Measurements from ENCODE around the gene ZDHHC9. TPM values are rescaled to one million over a fixed set of nuclear protein-coding genes. Genes with fewer than 3 reads are reported as not detected.

The ZDHHC9 gene
- total and polyA plus RNA-seq, 5 donors from 2014 or later, result 2.4 to 6.2 (median 4.1) TPM

DNA sequence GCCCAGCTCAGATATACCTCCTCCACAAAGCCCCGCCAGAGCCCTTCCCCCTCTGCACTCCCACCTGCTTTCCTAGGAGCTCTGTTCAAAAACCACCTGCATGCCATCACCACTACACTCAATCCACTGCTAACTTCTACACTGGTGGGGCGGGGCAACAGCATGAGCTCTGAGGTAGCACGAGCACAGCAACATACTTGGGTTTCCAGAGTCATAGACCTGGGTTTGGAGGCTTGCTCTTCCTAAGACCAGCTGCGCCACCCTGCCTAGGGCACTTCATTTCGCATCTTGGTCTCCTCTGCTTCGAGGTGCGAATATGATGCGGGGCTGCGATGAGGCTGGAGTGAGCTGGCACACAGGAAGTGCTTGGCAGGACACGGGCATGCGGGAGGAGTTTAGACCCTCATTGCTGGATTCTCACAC lies 60.4 kb downstream of the ZDHHC9 start:
- DNase-seq, result peak in 1 of 3 donors; percentile 32
- no peak for ATAC-seq (ENCODE audit: low read depth in 2 of 2)
- Histone ChIP-seq H3K27me3 (ENCODE audit: control insufficient read depth, insufficient read depth, low read length) (no peaks in the 10 kb centered on the region), H3K36me3 (ENCODE audit: control insufficient read depth, insufficient read depth, low read length) (peaks cover 29% of the 10 kb centered on the region), H3K4me3 (ENCODE audit: low read depth, low read length) (peak overlapping the region; percentile 69), H3K4me1 (ENCODE audit: control insufficient read depth, insufficient read depth, low read length, poor library complexity, severe bottlenecking) (peaks cover 75% of the 10 kb centered on the region), H3K9me3 (ENCODE audit: control insufficient read depth in 2 of 2, low read length in 2 of 2) (no peaks in the 10 kb centered on the region), H3K27ac (ENCODE audit: insufficient read depth, low read length, poor library complexity, severe bottlenecking) (peak overlapping the region; percentile 89)
- Mint-ChIP-seq H3K36me3 (peaks cover 46% of the 10 kb centered on the region), H3K4me3 (peak overlapping the region; percentile 89 to 96 (median 93)), H3K27me3 (no peaks in the 10 kb centered on the region), H3K4me1 (peaks cover 0 to 83% (median 38%) of the 10 kb centered on the region in 4 donors), H3K9me3 (peaks cover 0 to 2% (median 0%) of the 10 kb centered on the region in 7 donors), H3K27ac (peak overlapping the region; percentile 87 to 92 (median 89))

DNA sequence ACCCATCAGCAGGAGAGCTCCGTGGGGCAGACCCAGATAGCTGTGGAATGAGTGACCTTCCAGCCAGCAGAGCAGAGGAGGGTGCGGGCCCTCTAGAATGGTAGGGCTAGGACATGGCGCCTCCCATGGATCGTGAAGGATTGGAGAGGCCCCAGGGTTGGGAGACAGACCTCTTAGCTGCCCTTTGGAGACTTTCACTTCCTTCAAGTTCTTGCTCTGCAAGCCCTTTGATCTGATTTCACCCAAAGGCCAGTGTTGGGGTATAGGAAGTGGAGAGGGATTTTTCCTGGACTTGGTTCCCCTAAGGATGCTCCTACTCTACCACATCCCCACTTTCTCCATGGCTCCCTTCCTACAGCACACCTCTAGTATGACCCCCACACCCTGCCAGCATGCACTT lies 61.0 kb downstream of the ZDHHC9 start:
- Mint-ChIP-seq H3K9me3 (peaks cover 0 to 2% (median 0%) of the 10 kb centered on the region in 7 donors), H3K36me3 (peaks cover 45% of the 10 kb centered on the region), H3K27me3 (no peaks in the 10 kb centered on the region), H3K4me1 (peaks cover 0 to 88% (median 40%) of the 10 kb centered on the region in 4 donors), H3K4me3 (peak overlapping the region; percentile 89 to 96 (median 93)), H3K27ac (peak overlapping the region; percentile 87 to 92 (median 89))
- Histone ChIP-seq H3K4me3 (ENCODE audit: low read depth, low read length) (peak overlapping the region; percentile 69), H3K36me3 (ENCODE audit: control insufficient read depth, insufficient read depth, low read length) (peaks cover 26% of the 10 kb centered on the region), H3K4me1 (ENCODE audit: control insufficient read depth, insufficient read depth, low read length, poor library complexity, severe bottlenecking) (peaks cover 80% of the 10 kb centered on the region), H3K9me3 (ENCODE audit: control insufficient read depth in 2 of 2, low read length in 2 of 2) (no peaks in the 10 kb centered on the region), H3K27ac (ENCODE audit: insufficient read depth, low read length, poor library complexity, severe bottlenecking) (peak overlapping the region; percentile 89), H3K27me3 (ENCODE audit: control insufficient read depth, insufficient read depth, low read length) (no peaks in the 10 kb centered on the region)
- no peak for DNase-seq
- ATAC-seq (ENCODE audit: low read depth in 2 of 2), result no peak

GRCh38 chrX:129781680-129782495 lies 61.8 kb downstream of the ZDHHC9 start:
- Histone ChIP-seq H3K4me1 (ENCODE audit: control insufficient read depth, insufficient read depth, low read length, poor library complexity, severe bottlenecking) (peaks cover 83% of the 10 kb centered on the region), H3K9me3 (ENCODE audit: control insufficient read depth in 2 of 2, low read length in 2 of 2) (no peaks in the 10 kb centered on the region), H3K4me3 (ENCODE audit: low read depth, low read length) (peak overlapping the region; percentile 69), H3K27ac (ENCODE audit: insufficient read depth, low read length, poor library complexity, severe bottlenecking) (peak overlapping the region; percentile 89), H3K36me3 (ENCODE audit: control insufficient read depth, insufficient read depth, low read length) (peaks cover 26% of the 10 kb centered on the region), H3K27me3 (ENCODE audit: control insufficient read depth, insufficient read depth, low read length) (no peaks in the 10 kb centered on the region)
- ATAC-seq (ENCODE audit: low read depth in 2 of 2) (no peak), DNase-seq (no peak)
- no peaks in the 10 kb centered on the region for H3K27me3 Mint-ChIP-seq
- peaks cover 0 to 2% (median 0%) of the 10 kb centered on the region in 7 donors for H3K9me3 Mint-ChIP-seq
- peaks cover 41% of the 10 kb centered on the region for H3K36me3 Mint-ChIP-seq
- H3K4me1 Mint-ChIP-seq, result peaks cover 0 to 90% (median 44%) of the 10 kb centered on the region in 4 donors
- H3K4me3 Mint-ChIP-seq, result peak overlapping the region; percentile 89 to 96 (median 93)
- H3K27ac Mint-ChIP-seq, result peak overlapping the region; percentile 89 to 94 (median 92)

- H3K9me3 ChIP-seq (ENCODE audit: control insufficient read depth in 2 of 2, low read length in 2 of 2), result no peaks in the 10 kb centered on the region
- Mint-ChIP-seq H3K27me3 (no peaks in the 10 kb centered on the region), H3K4me3 (peak overlapping the region; percentile 89 to 96 (median 93)), H3K9me3 (peaks cover 0 to 2% (median 0%) of the 10 kb centered on the region in 7 donors), H3K36me3 (peaks cover 36% of the 10 kb centered on the region), H3K4me1 (peaks cover 0 to 90% (median 43%) of the 10 kb centered on the region in 4 donors), H3K27ac (peak overlapping the region; percentile 74 to 94 (median 92))
- peak overlapping the region; percentile 89 for H3K27ac ChIP-seq (ENCODE audit: insufficient read depth, low read length, poor library complexity, severe bottlenecking)
- peaks cover 89% of the 10 kb centered on the region for H3K4me1 ChIP-seq (ENCODE audit: control insufficient read depth, insufficient read depth, low read length, poor library complexity, severe bottlenecking)
- peak; percentile 77 to 81 for ATAC-seq (ENCODE audit: low read depth in 2 of 2)
- DNase-seq, result peak; percentile 66 to 92 (median 78)
- peak overlapping the region; percentile 95 for H3K4me3 ChIP-seq (ENCODE audit: low read depth, low read length)
- no peaks in the 10 kb centered on the region for H3K27me3 ChIP-seq (ENCODE audit: control insufficient read depth, insufficient read depth, low read length)
- peaks cover 22% of the 10 kb centered on the region for H3K36me3 ChIP-seq (ENCODE audit: control insufficient read depth, insufficient read depth, low read length)
Observed at GRCh38 chrX:129781134-129781672, 62.5 kb downstream of the ZDHHC9 start.

GRCh38 chrX:129780441-129781105 lies 63.1 kb downstream of the ZDHHC9 start:
- H3K27ac ChIP-seq (ENCODE audit: insufficient read depth, low read length, poor library complexity, severe bottlenecking), result peak overlapping the region; percentile 89
- H3K4me3 ChIP-seq (ENCODE audit: low read depth, low read length), result peak overlapping the region; percentile 95
- Mint-ChIP-seq H3K9me3 (peaks cover 0 to 2% (median 0%) of the 10 kb centered on the region in 7 donors), H3K4me3 (peak overlapping the region; percentile 89 to 96 (median 93)), H3K27me3 (no peaks in the 10 kb centered on the region), H3K4me1 (peaks cover 0 to 88% (median 39%) of the 10 kb centered on the region in 4 donors), H3K27ac (peak overlapping the region; percentile 74 to 94 (median 92)), H3K36me3 (peaks cover 31% of the 10 kb centered on the region)
- H3K9me3 ChIP-seq (ENCODE audit: control insufficient read depth in 2 of 2, low read length in 2 of 2), result no peaks in the 10 kb centered on the region
- peaks cover 21% of the 10 kb centered on the region for H3K36me3 ChIP-seq (ENCODE audit: control insufficient read depth, insufficient read depth, low read length)
- ATAC-seq (ENCODE audit: low read depth in 2 of 2) (no peak), DNase-seq (no peak)
- no peaks in the 10 kb centered on the region for H3K27me3 ChIP-seq (ENCODE audit: control insufficient read depth, insufficient read depth, low read length)
- H3K4me1 ChIP-seq (ENCODE audit: control insufficient read depth, insufficient read depth, low read length, poor library complexity, severe bottlenecking), result peaks cover 88% of the 10 kb centered on the region

DNA sequence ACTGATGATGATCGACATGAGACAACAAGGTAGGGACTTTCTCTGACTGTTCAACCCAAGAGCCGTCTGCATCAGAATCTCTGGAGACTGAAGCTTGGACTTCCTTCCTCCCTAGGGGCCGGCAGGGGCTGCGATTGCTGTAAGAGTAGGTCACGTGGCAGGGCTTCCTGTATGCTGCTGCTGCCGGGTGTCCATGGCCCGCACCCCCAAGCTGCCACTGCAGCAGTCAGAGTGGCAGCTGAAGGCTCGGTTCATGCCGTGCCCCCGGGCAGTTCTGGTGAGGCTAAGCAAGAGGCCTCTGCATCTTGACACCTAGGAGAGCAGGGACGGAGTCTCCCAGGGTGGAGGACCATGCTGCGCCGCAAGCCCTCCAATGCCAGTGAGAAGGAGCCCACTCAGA lies 63.9 kb downstream of the ZDHHC9 start, which contains the start of gene SASH3:
TSS of gene SASH3 (plus strand) at position 203 of the 400 bp plus-strand sequence. CDS start at position 352, 149 bp downstream.
- Histone ChIP-seq H3K4me1 (ENCODE audit: control insufficient read depth, insufficient read depth, low read length, poor library complexity, severe bottlenecking) (peaks cover 89% of the 10 kb centered on the region), H3K36me3 (ENCODE audit: control insufficient read depth, insufficient read depth, low read length) (peaks cover 16% of the 10 kb centered on the region), H3K9me3 (ENCODE audit: control insufficient read depth in 2 of 2, low read length in 2 of 2) (no peaks in the 10 kb centered on the region), H3K27ac (ENCODE audit: insufficient read depth, low read length, poor library complexity, severe bottlenecking) (peak within 1 kb of the TSS; percentile 89), H3K27me3 (ENCODE audit: control insufficient read depth, insufficient read depth, low read length) (no peaks in the 10 kb centered on the region), H3K4me3 (ENCODE audit: low read depth, low read length) (peak within 1 kb of the TSS; percentile 95)
- ATAC-seq (ENCODE audit: low read depth in 2 of 2), result peak; percentile 29 to 45
- no peaks in the 10 kb centered on the region for H3K27me3 Mint-ChIP-seq
- H3K4me3 Mint-ChIP-seq, result peak within 1 kb of the TSS; percentile 89 to 96 (median 93)
- peaks cover 25% of the 10 kb centered on the region for H3K36me3 Mint-ChIP-seq
- peak within 1 kb of the TSS; percentile 92 to 99 (median 94) for H3K27ac Mint-ChIP-seq
- peak; percentile 60 to 88 (median 63) for DNase-seq
- peaks cover 0 to 2% (median 0%) of the 10 kb centered on the region in 7 donors for H3K9me3 Mint-ChIP-seq
- H3K4me1 Mint-ChIP-seq, result peaks cover 0 to 90% (median 38%) of the 10 kb centered on the region in 4 donors

DNA sequence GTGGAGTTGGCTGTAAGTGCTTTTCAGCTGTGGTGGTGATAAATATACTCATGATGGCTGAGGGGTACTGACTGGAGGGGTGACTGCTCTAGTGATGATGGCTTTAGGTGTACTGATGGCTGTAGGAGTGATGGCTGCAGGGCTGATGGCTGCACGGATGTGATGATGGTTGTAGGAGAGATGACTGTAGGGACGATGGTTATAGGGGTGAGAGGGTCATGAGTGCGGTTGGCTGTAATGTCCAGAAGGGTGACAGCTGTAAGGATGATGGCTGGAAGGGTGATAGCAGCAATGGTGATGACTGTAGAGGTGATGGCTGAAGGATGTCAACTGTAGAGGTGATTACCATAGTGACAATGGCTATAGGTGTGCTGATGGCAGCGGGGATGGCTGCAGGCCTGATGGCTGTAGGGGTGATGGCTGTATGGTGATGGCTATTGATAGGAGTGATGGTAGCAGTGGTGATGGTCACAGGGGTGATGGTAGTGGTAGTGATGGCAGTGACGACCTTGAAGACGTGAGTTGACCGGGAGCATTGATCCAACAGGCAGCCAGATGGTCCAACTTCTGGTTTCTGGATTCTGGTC lies 64.5 kb downstream of the ZDHHC9 start:
- Histone ChIP-seq H3K4me1 (ENCODE audit: control insufficient read depth, insufficient read depth, low read length, poor library complexity, severe bottlenecking) (peaks cover 87% of the 10 kb centered on the region), H3K27me3 (ENCODE audit: control insufficient read depth, insufficient read depth, low read length) (no peaks in the 10 kb centered on the region), H3K36me3 (ENCODE audit: control insufficient read depth, insufficient read depth, low read length) (peaks cover 12% of the 10 kb centered on the region), H3K9me3 (ENCODE audit: control insufficient read depth in 2 of 2, low read length in 2 of 2) (no peaks in the 10 kb centered on the region), H3K4me3 (ENCODE audit: low read depth, low read length) (peak overlapping the region; percentile 95), H3K27ac (ENCODE audit: insufficient read depth, low read length, poor library complexity, severe bottlenecking) (peak overlapping the region; percentile 89)
- Mint-ChIP-seq H3K27me3 (no peaks in the 10 kb centered on the region), H3K9me3 (peaks cover 0 to 2% (median 0%) of the 10 kb centered on the region in 7 donors), H3K36me3 (peaks cover 20% of the 10 kb centered on the region), H3K4me3 (peak overlapping the region; percentile 89 to 96 (median 93)), H3K27ac (peak overlapping the region; percentile 92 to 99 (median 92)), H3K4me1 (peaks cover 0 to 90% (median 34%) of the 10 kb centered on the region in 4 donors)
- no peak for DNase-seq
- ATAC-seq (ENCODE audit: low read depth in 2 of 2), result no peak
